Measurements from ENCODE around the gene SHLD2.
A peak's percentile ranks its signal among the peaks of the same experiment; 100 is the strongest.
"Not testable (repeated sequence)": the region's sequence is repeated elsewhere in the genome, so short reads cannot be mapped to it uniquely, and the experiment has no call there.

The SHLD2 gene

DNA sequence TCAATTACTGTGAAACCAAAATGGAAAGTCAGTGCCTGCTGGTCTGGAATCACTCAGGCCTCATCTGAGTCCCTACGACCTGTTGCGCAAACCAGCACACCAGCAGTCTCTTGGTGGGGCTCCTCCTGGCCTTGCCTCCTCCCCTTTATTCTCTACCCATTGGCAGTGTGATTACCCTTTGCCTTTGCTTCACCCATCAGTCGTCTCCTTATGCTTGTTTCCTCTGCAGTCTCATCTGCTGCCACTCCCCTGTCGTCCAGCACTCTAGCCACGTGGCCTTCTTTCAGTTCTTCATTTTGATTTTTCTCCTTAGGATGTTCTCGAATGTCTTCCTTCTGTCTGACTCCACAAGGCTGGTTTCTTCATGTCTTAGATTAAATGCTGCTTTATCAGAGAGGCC lies 89.4 kb downstream of the SHLD2 start:
- H3K79me1 ChIP-seq (ENCODE audit: low read length); H3K4ac ChIP-seq (ENCODE audit: low read depth, low read length); H2BK12ac ChIP-seq (ENCODE audit: low read length); H3K27ac ChIP-seq (ENCODE audit: low read depth, low read length); H2BK120ac ChIP-seq (ENCODE audit: insufficient read depth, low read length, poor library complexity); H2BK5ac ChIP-seq (ENCODE audit: low read depth, low read length, poor library complexity); H3K79me2 ChIP-seq (ENCODE audit: control insufficient read depth, insufficient read depth, low read length, poor library complexity); H3K4me3 ChIP-seq (ENCODE audit: low read depth, low read length); H3K27me3 ChIP-seq (ENCODE audit: insufficient read depth, low read length); H3K14ac ChIP-seq (ENCODE audit: low read length); H3K9me3 ChIP-seq (ENCODE audit: insufficient read depth, low read depth, low read length); H4K12ac ChIP-seq (ENCODE audit: low read depth, low read length); DNase-seq; H3K4me1 ChIP-seq (ENCODE audit: control insufficient read depth in 1 of 2, insufficient read depth in 2 of 2, low read length in 2 of 2); H3K23ac ChIP-seq (ENCODE audit: low read length); H3K18ac ChIP-seq (ENCODE audit: low read length); H4K8ac ChIP-seq (ENCODE audit: low read depth, low read length); H2AFZ ChIP-seq (ENCODE audit: insufficient read depth, low read length, poor library complexity); H4K91ac ChIP-seq (ENCODE audit: low read depth, low read length); H3K9ac ChIP-seq (ENCODE audit: low read length); H2AK5ac ChIP-seq (ENCODE audit: low read length); H3K4me2 ChIP-seq (ENCODE audit: low read length); H3K36me3 ChIP-seq (ENCODE audit: control insufficient read depth in 1 of 2, insufficient read depth in 2 of 2, low read length in 2 of 2): not testable (repeated sequence)
- no CpG with 5 or more reads among the region's 6 CpGs for WGBS (ENCODE audit: extremely low coverage, insufficient coverage, insufficient read length)

DNA sequence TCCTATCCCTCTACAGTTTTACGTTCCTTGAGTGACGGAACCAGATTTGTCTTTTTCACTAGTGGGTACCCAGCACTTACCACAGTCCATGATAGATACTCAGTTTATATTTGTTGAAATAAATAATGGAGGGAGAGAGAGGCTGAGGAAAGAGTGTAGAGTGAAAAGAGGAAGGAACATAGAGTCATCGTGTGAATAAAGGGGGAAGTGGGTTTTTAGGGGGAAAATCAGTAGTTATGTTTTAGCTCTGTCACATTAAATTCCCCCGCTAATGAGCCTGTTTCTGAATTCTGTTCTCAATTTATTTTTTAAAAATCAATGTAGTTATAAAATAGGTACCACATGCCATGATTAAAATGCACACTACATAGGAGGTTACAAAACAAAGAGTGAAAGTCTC lies 91.0 kb downstream of the SHLD2 start:
- H2AFZ ChIP-seq (ENCODE audit: insufficient read depth, low read length, poor library complexity); H3K23ac ChIP-seq (ENCODE audit: low read length); H3K27me3 ChIP-seq (ENCODE audit: insufficient read depth, low read length); H4K8ac ChIP-seq (ENCODE audit: low read depth, low read length); H3K4me3 ChIP-seq (ENCODE audit: low read depth, low read length); H2BK12ac ChIP-seq (ENCODE audit: low read length); H3K9me3 ChIP-seq (ENCODE audit: insufficient read depth, low read depth, low read length); H3K27ac ChIP-seq (ENCODE audit: low read depth, low read length); H2AK5ac ChIP-seq (ENCODE audit: low read length); H3K14ac ChIP-seq (ENCODE audit: low read length); H3K9ac ChIP-seq (ENCODE audit: low read length); H3K36me3 ChIP-seq (ENCODE audit: control insufficient read depth in 1 of 2, insufficient read depth in 2 of 2, low read length in 2 of 2); H3K79me1 ChIP-seq (ENCODE audit: low read length); H3K4me1 ChIP-seq (ENCODE audit: control insufficient read depth in 1 of 2, insufficient read depth in 2 of 2, low read length in 2 of 2); H4K12ac ChIP-seq (ENCODE audit: low read depth, low read length); H2BK120ac ChIP-seq (ENCODE audit: insufficient read depth, low read length, poor library complexity); H2BK5ac ChIP-seq (ENCODE audit: low read depth, low read length, poor library complexity); H4K91ac ChIP-seq (ENCODE audit: low read depth, low read length); H3K4me2 ChIP-seq (ENCODE audit: low read length); DNase-seq; H3K79me2 ChIP-seq (ENCODE audit: control insufficient read depth, insufficient read depth, low read length, poor library complexity); H3K18ac ChIP-seq (ENCODE audit: low read length); H3K4ac ChIP-seq (ENCODE audit: low read depth, low read length): not testable (repeated sequence)
- WGBS (ENCODE audit: extremely low coverage, insufficient coverage, insufficient read length) = no CpG with 5 or more reads among the region's 4 CpGs

DNA sequence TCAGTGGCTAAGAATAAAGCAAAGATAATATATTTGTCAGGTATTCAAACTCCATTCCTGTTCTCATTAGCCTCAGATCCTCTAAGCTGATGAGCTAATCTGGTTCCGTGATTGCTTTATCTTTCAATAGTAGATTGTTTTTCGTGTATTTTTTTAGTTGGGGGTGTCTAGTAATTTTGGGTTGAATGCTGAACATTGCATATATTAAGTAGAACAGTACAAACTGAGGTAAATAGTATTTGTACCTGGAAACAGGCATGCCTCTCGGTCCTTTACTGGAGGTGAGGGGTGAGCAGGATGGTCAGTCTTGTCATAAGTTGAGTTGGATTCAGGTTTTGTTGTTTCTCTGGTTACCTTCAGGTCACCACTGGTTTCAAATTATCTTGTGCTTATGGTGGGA lies 92.6 kb downstream of the SHLD2 start:
- not testable (repeated sequence) for H3K18ac ChIP-seq (ENCODE audit: low read length); H3K4me1 ChIP-seq (ENCODE audit: control insufficient read depth in 1 of 2, insufficient read depth in 2 of 2, low read length in 2 of 2); H4K12ac ChIP-seq (ENCODE audit: low read depth, low read length); H2AK5ac ChIP-seq (ENCODE audit: low read length); H3K27ac ChIP-seq (ENCODE audit: low read depth, low read length); H3K9me3 ChIP-seq (ENCODE audit: insufficient read depth, low read depth, low read length); H2AFZ ChIP-seq (ENCODE audit: insufficient read depth, low read length, poor library complexity); H3K27me3 ChIP-seq (ENCODE audit: insufficient read depth, low read length); H4K8ac ChIP-seq (ENCODE audit: low read depth, low read length); DNase-seq; H4K91ac ChIP-seq (ENCODE audit: low read depth, low read length); H3K4me2 ChIP-seq (ENCODE audit: low read length); H2BK5ac ChIP-seq (ENCODE audit: low read depth, low read length, poor library complexity); H2BK120ac ChIP-seq (ENCODE audit: insufficient read depth, low read length, poor library complexity); H3K23ac ChIP-seq (ENCODE audit: low read length); H3K79me1 ChIP-seq (ENCODE audit: low read length); H3K79me2 ChIP-seq (ENCODE audit: control insufficient read depth, insufficient read depth, low read length, poor library complexity); H3K9ac ChIP-seq (ENCODE audit: low read length); H3K4me3 ChIP-seq (ENCODE audit: low read depth, low read length); H3K4ac ChIP-seq (ENCODE audit: low read depth, low read length); H2BK12ac ChIP-seq (ENCODE audit: low read length); H3K14ac ChIP-seq (ENCODE audit: low read length); H3K36me3 ChIP-seq (ENCODE audit: control insufficient read depth in 1 of 2, insufficient read depth in 2 of 2, low read length in 2 of 2)
- WGBS (ENCODE audit: extremely low coverage, insufficient coverage, insufficient read length) = 100% methylated on average over 1 of the region's 3 CpGs

DNA sequence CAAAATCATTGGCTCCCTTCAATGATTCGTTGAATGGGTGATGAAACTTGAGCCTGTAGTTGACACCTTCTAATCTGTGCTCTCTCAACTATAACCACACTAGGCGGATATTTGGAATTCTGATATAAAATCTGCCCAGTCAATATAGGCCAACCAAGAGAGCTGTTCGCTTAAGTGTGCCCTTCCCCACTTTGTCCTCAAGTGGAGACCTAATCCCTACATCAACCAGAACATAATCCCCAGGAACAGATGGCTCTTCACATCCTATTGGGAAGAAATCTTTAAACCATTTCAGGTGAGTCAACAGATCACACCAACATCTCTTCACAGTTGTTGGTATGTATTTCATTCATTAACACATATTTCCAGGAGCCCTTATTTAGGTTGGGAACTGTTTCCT lies 96.8 kb downstream of the SHLD2 start:
- H3K14ac ChIP-seq (ENCODE audit: low read length); H3K18ac ChIP-seq (ENCODE audit: low read length); H3K9me3 ChIP-seq (ENCODE audit: insufficient read depth, low read depth, low read length); H3K4me1 ChIP-seq (ENCODE audit: control insufficient read depth in 1 of 2, insufficient read depth in 2 of 2, low read length in 2 of 2); H2BK5ac ChIP-seq (ENCODE audit: low read depth, low read length, poor library complexity); H3K27ac ChIP-seq (ENCODE audit: low read depth, low read length); H2BK120ac ChIP-seq (ENCODE audit: insufficient read depth, low read length, poor library complexity); H4K91ac ChIP-seq (ENCODE audit: low read depth, low read length); H4K8ac ChIP-seq (ENCODE audit: low read depth, low read length); H3K36me3 ChIP-seq (ENCODE audit: control insufficient read depth in 1 of 2, insufficient read depth in 2 of 2, low read length in 2 of 2); H3K4ac ChIP-seq (ENCODE audit: low read depth, low read length); H2BK12ac ChIP-seq (ENCODE audit: low read length); H2AFZ ChIP-seq (ENCODE audit: insufficient read depth, low read length, poor library complexity); H3K79me2 ChIP-seq (ENCODE audit: control insufficient read depth, insufficient read depth, low read length, poor library complexity); H4K12ac ChIP-seq (ENCODE audit: low read depth, low read length); H3K23ac ChIP-seq (ENCODE audit: low read length); H3K4me3 ChIP-seq (ENCODE audit: low read depth, low read length); H3K27me3 ChIP-seq (ENCODE audit: insufficient read depth, low read length); H3K79me1 ChIP-seq (ENCODE audit: low read length); H3K4me2 ChIP-seq (ENCODE audit: low read length); H3K9ac ChIP-seq (ENCODE audit: low read length); H2AK5ac ChIP-seq (ENCODE audit: low read length): not testable (repeated sequence)
- peak in 1 of 2 donors; percentile 44 for DNase-seq
- WGBS (ENCODE audit: extremely low coverage, insufficient coverage, insufficient read length) = no CpG with 5 or more reads among the region's 3 CpGs
